RPMI8226 (cell line): ENCODE measurements around the gene NGFR.

Experiments used
- DNase-seq: peaks from one replicate; pipeline ENCODE4 v3.0.0-alpha.2; 2015

NGFR gene

GRCh38 chr17:49518346-49519078, 23.4 kb downstream of the NGFR start:
- no peak for DNase-seq

- DNase-seq = no peak
Observed at GRCh38 chr17:49519781-49520180, 24.7 kb downstream of the NGFR start.

- DNase-seq = no peak
Observed at GRCh38 chr17:49520386-49521087, 25.4 kb downstream of the NGFR start.

- DNase-seq = no peak
Observed at GRCh38 chr17:49521088-49521450, 26.0 kb downstream of the NGFR start.

- no peak for DNase-seq
Observed at GRCh38 chr17:49521471-49522356, 26.6 kb downstream of the NGFR start.

GRCh38 chr17:49522357-49522890, 27.3 kb downstream of the NGFR start:
- no peak for DNase-seq

GRCh38 chr17:49523196-49523595, 28.1 kb downstream of the NGFR start:
- no peak for DNase-seq

- peak; percentile 93 for DNase-seq
Observed at GRCh38 chr17:49523706-49524472, 28.8 kb downstream of the NGFR start.

- DNase-seq = no peak
Observed at GRCh38 chr17:49524473-49525359, 29.6 kb downstream of the NGFR start.

- no peak for DNase-seq
Observed at GRCh38 chr17:49525831-49526741, 31.0 kb downstream of the NGFR start.

GRCh38 chr17:49527927-49528651, 33.0 kb downstream of the NGFR start:
- no peak for DNase-seq

GRCh38 chr17:49528966-49529365, 33.9 kb downstream of the NGFR start:
- DNase-seq = no peak

GRCh38 chr17:49530118-49530517, 35.0 kb downstream of the NGFR start:
- DNase-seq = no peak

- DNase-seq = no peak
Observed at GRCh38 chr17:49543860-49544259, 48.8 kb downstream of the NGFR start.

GRCh38 chr17:49545007-49545660, 50.0 kb downstream of the NGFR start:
- no peak for DNase-seq

GRCh38 chr17:49545806-49546545, 50.9 kb downstream of the NGFR start:
- no peak for DNase-seq

- no peak for DNase-seq
Observed at GRCh38 chr17:49546546-49547535, 51.7 kb downstream of the NGFR start.
